HCT116 (cell line): Measurements from ENCODE around the gene LACC1. TPM values are rescaled to one million over a fixed set of nuclear protein-coding genes. Genes with fewer than 3 reads are reported as not detected.

ENCODE experiments used
- ATAC-seq: fragments of 200-7000 bp; cut with Tn5 transposase; 2 replicates; pipeline ENCODE4 v1.9.1; 2020; ENCODE audit warnings: mild to moderate bottlenecking, moderate library complexity
- BruUV-seq: library from RNA; stranded (reverse); fragments of 400-500 nt; replicated peaks from 2 replicates; lab custom pipeline; 2021; lab: Mats Ljungman, UMichigan
- CTCF ChIA-PET: fragments of 300-600 bp; sonication (Branson Sonifier 250); formaldehyde crosslinking; loops from one replicate; lab custom pipeline; 2021; ENCODE audit warnings: antibody characterized with exemption; lab: Charles Lee
- POLR2A ChIA-PET: fragments of 300-600, 350-600 bp; sonication (Branson Sonifier 250); formaldehyde crosslinking; loops from one replicate; lab custom pipeline; 2021; ENCODE audit warnings: antibody characterized with exemption; lab: Charles Lee
- RAD21 ChIA-PET, 2 experiments: fragments of 300-600 bp; sonication (Branson Sonifier 250); formaldehyde crosslinking; loops; one replicate each; lab custom pipeline; 2023; ENCODE audit warnings: low total read pairs in 2 of 2; ENCODE audit not compliant: uncharacterized antibody in 2 of 2, unreplicated experiment in 2 of 2, low non-redundant PET in 1 of 2; lab: Charles Lee
- DNase-seq: peaks from one replicate; pipeline ENCODE4 v3.0.0-alpha.2; 2010; ENCODE audit warnings: low read depth, low spot score
- H2AFZ ChIP-seq: fragments of 200-600 bp; shearing (Covaris generic), sonication (generic); 2 replicates; pipeline ENCODE4 v1.6.1; 2017; ENCODE audit warnings: low read depth, mixed run types, mixed read lengths, antibody characterized with exemption, low read length; ENCODE audit not compliant: poor library complexity, severe bottlenecking
- H3K27ac ChIP-seq: 2 replicates; pipeline ENCODE4 v1.5.1; 2012; ENCODE audit warnings: low read depth, low read length
- H3K27me3 ChIP-seq: fragments of 200-600 bp; sonication (generic); 2 replicates; pipeline ENCODE4 v1.6.1; 2016; ENCODE audit warnings: mixed run types, low read length, mixed read lengths; ENCODE audit not compliant: insufficient read depth
- H3K36me3 ChIP-seq, 2 experiments: fragments of 200-500 bp in 1 of 2; fragments of 200-600 bp in 1 of 2; sonication (Bioruptor generic) in 1 of 2; sonication (generic) in 1 of 2; 2 replicates each; pipeline versions ENCODE4 v1.5.1 to v1.6.1; 2014 to 2016; ENCODE audit warnings: low read length in 2 of 2, inconsistent platforms in 1 of 2, mixed read lengths in 1 of 2, mixed run types in 1 of 2; ENCODE audit not compliant: insufficient read depth in 2 of 2, control insufficient read depth in 1 of 2
- H3K4me1 ChIP-seq, 2 experiments: fragments of 200-600 bp in 1 of 2; sonication (generic) in 1 of 2; 2 replicates each; pipeline versions ENCODE4 v1.5.1 to v1.6.1; 2012 to 2017; ENCODE audit warnings: low read length in 2 of 2, inconsistent platforms in 1 of 2, mild to moderate bottlenecking in 1 of 2, mixed read lengths in 1 of 2, mixed run types in 1 of 2, moderate library complexity in 1 of 2; ENCODE audit not compliant: insufficient read depth in 2 of 2, control insufficient read depth in 1 of 2
- H3K4me2 ChIP-seq: fragments of 200-600 bp; sonication (generic); 2 replicates; pipeline ENCODE4 v1.6.1; 2017; ENCODE audit warnings: mixed run types, low read length, mixed read lengths
- H3K4me3 ChIP-seq, 2 experiments: fragments of 200-600 bp in 1 of 2; sonication (generic) in 1 of 2; replicated peaks in 1 of 2; 2 replicates each; pipeline ENCODE4 v1.5.1; 2011 to 2016; ENCODE audit warnings: low read length in 2 of 2, control low read depth in 1 of 2, low read depth in 1 of 2, mild to moderate bottlenecking in 1 of 2, mixed read lengths in 1 of 2, mixed run types in 1 of 2
- H3K79me2 ChIP-seq: fragments of 200-600 bp; sonication (generic); 2 replicates; pipeline ENCODE4 v1.6.1; 2017; ENCODE audit warnings: mild to moderate bottlenecking, mixed run types, low read length, moderate library complexity, mixed read lengths; ENCODE audit not compliant: insufficient read depth
- H3K9ac ChIP-seq: fragments of 200-600 bp; sonication (generic); 2 replicates; pipeline ENCODE4 v1.6.1; 2016; ENCODE audit warnings: low read length, mixed read lengths
- H3K9me2 ChIP-seq: fragments of 200-600 bp; sonication (generic), shearing (Covaris generic); 2 replicates; pipeline ENCODE4 v1.6.1; 2017; ENCODE audit warnings: mixed run types, mild to moderate bottlenecking, moderate library complexity; ENCODE audit not compliant: insufficient read depth
- H3K9me3 ChIP-seq, 2 experiments: fragments of 200-500 bp in 1 of 2; fragments of 200-600 bp in 1 of 2; sonication (Bioruptor generic) in 1 of 2; sonication (generic) in 1 of 2; 2 replicates each; pipeline ENCODE4 v1.6.1; 2014 to 2017; ENCODE audit warnings: low read length in 2 of 2, mixed read lengths in 2 of 2, inconsistent platforms in 1 of 2, low read depth in 1 of 2, mild to moderate bottlenecking in 1 of 2, mixed run types in 1 of 2, moderate library complexity in 1 of 2; ENCODE audit not compliant: control insufficient read depth in 1 of 2, insufficient read depth in 1 of 2
- H4K20me1 ChIP-seq: fragments of 200-600 bp; sonication (generic), shearing (Covaris generic); 2 replicates; pipeline ENCODE4 v1.6.1; 2017; ENCODE audit warnings: mixed run types, mild to moderate bottlenecking, moderate library complexity; ENCODE audit not compliant: insufficient read depth
- ATF3 ChIP-seq: IDR thresholded peaks from 2 replicates; pipeline ENCODE4 v1.6.1; 2012
- CEBPB ChIP-seq: IDR thresholded peaks from 2 replicates; pipeline ENCODE4 v1.6.1; 2012; ENCODE audit warnings: low read depth
- EZH2phosphoT487 ChIP-seq: fragments of 200-600 bp; IDR thresholded peaks from 2 replicates; pipeline ENCODE4 v1.6.1; 2018; ENCODE audit warnings: antibody characterized with exemption, borderline replicate concordance
- FOSL1 ChIP-seq: IDR thresholded peaks from 2 replicates; pipeline ENCODE4 v1.6.1; 2012; ENCODE audit warnings: low read depth
- MAX ChIP-seq: IDR thresholded peaks from 2 replicates; pipeline ENCODE4 v1.6.1; 2012
- POLR2A ChIP-seq: IDR thresholded peaks from 2 replicates; pipeline ENCODE4 v1.7.0; 2011; ENCODE audit warnings: borderline replicate concordance; ENCODE audit not compliant: insufficient read depth, insufficient read length; ENCODE audit errors: extremely low read depth
- POLR2AphosphoS5 ChIP-seq: IDR thresholded peaks from 2 replicates; pipeline ENCODE4 v1.6.1; 2011; ENCODE audit warnings: mild to moderate bottlenecking, low read depth, low read length, moderate library complexity
- REST ChIP-seq: IDR thresholded peaks from 2 replicates; pipeline ENCODE4 v1.6.1; 2012; ENCODE audit warnings: low read depth
- intact Hi-C: fragments of 100-400 bp; cut with micrococcal nuclease; formaldehyde crosslinking; loops from 2 replicates; pipeline ENCODE4 v1.10.0; 2022
- total RNA-seq: library from RNA; stranded (reverse); gene quantifications from one replicate; pipeline ENCODE4 v1.2.1, GENCODE V29; 2021; ENCODE audit not compliant: unreplicated experiment

Gene LACC1
- total RNA-seq, 1 experiment from 2014 or later = 2.6 TPM

GRCh38 chr13:43831088-43831487 lies 48.6 kb upstream of the LACC1 start:
- CTCF ChIA-PET = no interaction called here
- no peak overlapping the region for H2AFZ ChIP-seq
- no peaks in the 10 kb centered on the region for H3K27me3 ChIP-seq
- POLR2A ChIA-PET = no interaction called here
- no peaks in the 10 kb centered on the region for H3K9me2 ChIP-seq
- no peak overlapping the region for H3K27ac ChIP-seq
- H3K9me3 ChIP-seq = no peaks in the 10 kb centered on the region
- no peaks in the 10 kb centered on the region for H3K79me2 ChIP-seq
- no peak overlapping the region for H3K9ac ChIP-seq
- H3K4me2 ChIP-seq = no peak overlapping the region
- ATAC-seq (no peak), DNase-seq (no peak)
- no peaks in the 10 kb centered on the region for H4K20me1 ChIP-seq
- intact Hi-C loops = no loop called here
- BruUV-seq = no TSS peak
- H3K36me3 ChIP-seq = no peaks in the 10 kb centered on the region
- no peaks in the 10 kb centered on the region for H3K4me1 ChIP-seq
- no peak overlapping the region for H3K4me3 ChIP-seq
- RAD21 ChIA-PET = no interaction called here
- TF ChIP-seq POLR2A (no peak), POLR2AphosphoS5 (no peak), ATF3 (no peak), CEBPB (no peak)

- H3K36me3 ChIP-seq = no peaks in the 10 kb centered on the region
- no peaks in the 10 kb centered on the region for H3K4me1 ChIP-seq
- H3K4me2 ChIP-seq = no peak overlapping the region
- no peak overlapping the region for H2AFZ ChIP-seq
- H3K79me2 ChIP-seq = no peaks in the 10 kb centered on the region
- intact Hi-C loops = no loop called here
- H3K9me2 ChIP-seq = no peaks in the 10 kb centered on the region
- DNase-seq (no peak), ATAC-seq (no peak)
- no peak overlapping the region for H3K27ac ChIP-seq
- RAD21 ChIA-PET = no interaction called here
- no peak overlapping the region for H3K4me3 ChIP-seq
- no TSS peak for BruUV-seq
- no peaks in the 10 kb centered on the region for H3K9me3 ChIP-seq
- CTCF ChIA-PET = no interaction called here
- no peaks in the 10 kb centered on the region for H3K27me3 ChIP-seq
- no peaks in the 10 kb centered on the region for H4K20me1 ChIP-seq
- no peak overlapping the region for H3K9ac ChIP-seq
- no peak for TF ChIP-seq POLR2AphosphoS5
- TF ChIP-seq MAX = no peak
- no peak for TF ChIP-seq CEBPB
- no peak for TF ChIP-seq EZH2phosphoT487
- TF ChIP-seq FOSL1 = no peak
- TF ChIP-seq REST = no peak
- POLR2A ChIA-PET = no interaction called here
Observed at GRCh38 chr13:43835701-43836100, 44.0 kb upstream of the LACC1 start.
